Tibial nerve (tissue), 4 donors: ENCODE results near the gene TECPR1. TPM values are rescaled to one million over a fixed set of nuclear protein-coding genes. Genes with fewer than 3 reads are reported as not detected.
"Not testable (repeated sequence)": the region's sequence is repeated elsewhere in the genome, so short reads cannot be mapped to it uniquely, and the experiment has no call there.

Source experiments
- DNase-seq, 2 donors: peaks; one replicate each; pipeline ENCODE4 v3.0.0-alpha.2; 2019; ENCODE audit warnings: low spot score in 2 of 2
- H3K27ac ChIP-seq, 4 donors: fragments of 200-600 bp; sonication (generic) in 3 of 4; one replicate each; pipeline ENCODE4 v1.5.1; 2017 to 2019; ENCODE audit warnings: mild to moderate bottlenecking in 1 of 4
- H3K27me3 ChIP-seq, 2 donors: fragments of 200-600 bp; sonication (generic) in 1 of 2; one replicate each; pipeline versions ENCODE4 v1.5.1 to v1.6.0; 2017 to 2019
- H3K36me3 ChIP-seq, 3 donors: fragments of 200-600 bp; sonication (generic); one replicate each; pipeline ENCODE4 v1.5.1; 2018 to 2019
- H3K4me1 ChIP-seq, 4 donors: fragments of 200-600 bp; sonication (generic) in 3 of 4; one replicate each; pipeline ENCODE4 v1.5.1; 2017 to 2019
- H3K4me3 ChIP-seq, 4 donors: fragments of 200-600 bp; sonication (generic) in 3 of 4; one replicate each; pipeline ENCODE4 v1.5.1; 2017 to 2019; ENCODE audit warnings: mild to moderate bottlenecking in 1 of 4, moderate library complexity in 1 of 4
- H3K9me3 ChIP-seq, 4 donors: fragments of 200-600 bp; sonication (generic) in 3 of 4; one replicate each; pipeline ENCODE4 v1.5.1; 2017 to 2019
- CTCF ChIP-seq, 5 experiments: fragments of 200-600 bp in 3 of 5; fragments of 450-650 bp in 2 of 5; sonication (generic) in 3 of 5; IDR thresholded peaks; one replicate each; pipeline ENCODE4 v1.5.1; 2016 to 2019; ENCODE audit warnings: antibody characterized with exemption in 5 of 5, mild to moderate bottlenecking in 3 of 5, moderate library complexity in 2 of 5
- EP300 ChIP-seq, 2 donors: sonication (generic); formaldehyde crosslinking; IDR thresholded peaks; one replicate each; pipeline ENCODE4 v1.6.1; 2017; ENCODE audit warnings: antibody characterized with exemption in 2 of 2, mild to moderate bottlenecking in 1 of 2
- POLR2A ChIP-seq, 2 donors: fragments of 450-650 bp; IDR thresholded peaks; one replicate each; pipeline ENCODE4 v1.6.1; 2017; ENCODE audit warnings: antibody characterized with exemption in 2 of 2, mild to moderate bottlenecking in 2 of 2, moderate library complexity in 2 of 2
- WGBS, 2 donors: methylation state at CpG; one replicate each; pipeline ENCODE4 v1.1.5; 2018; 5-methylcytosine and 5-hydroxymethylcytosine counted together
- total RNA-seq, 4 donors: library from RNA; depleted of rRNA; stranded (reverse); fragments of >200 nt; gene quantifications; one replicate each; pipeline ENCODE4 v1.1.0, GENCODE V29; 2016

TECPR1 gene
- total RNA-seq, 4 donors from 2014 or later = 30.8 to 72.6 (median 41.2) TPM

GRCh38 chr7:98222533-98223195 is 29.4 kb downstream of the TECPR1 start:
- Histone ChIP-seq H3K36me3 (peaks cover 0 to 94% (median 5%) of the 10 kb centered on the region in 3 donors), H3K27me3 (no peaks in the 10 kb centered on the region), H3K4me3 (no peak overlapping the region), H3K9me3 (no peaks in the 10 kb centered on the region), H3K4me1 (peaks cover 0 to 12% (median 6%) of the 10 kb centered on the region in 4 donors), H3K27ac (no peak overlapping the region)
- no peak for DNase-seq
- no peak for TF ChIP-seq EP300 (IDR thresholded peaks at IDR 0.05)
- TF ChIP-seq POLR2A (IDR thresholded peaks at IDR 0.05) = no peak
- no peak for TF ChIP-seq CTCF (IDR thresholded peaks at IDR 0.05)
- 87 to 94% methylated on average over 18 to 20 of the region's 30 CpGs for WGBS, 2 donors

- no peaks in the 10 kb centered on the region for H3K9me3 ChIP-seq
- peaks cover 0 to 14% (median 7%) of the 10 kb centered on the region in 4 donors for H3K4me1 ChIP-seq
- H3K36me3 ChIP-seq = peaks cover 0 to 94% (median 5%) of the 10 kb centered on the region in 3 donors
- TF ChIP-seq POLR2A (IDR thresholded peaks at IDR 0.05) (no peak), EP300 (IDR thresholded peaks at IDR 0.05) (no peak), CTCF (IDR thresholded peaks at IDR 0.05) (no peak)
- no peak for DNase-seq
- H3K27ac ChIP-seq = no peak overlapping the region
- no peaks in the 10 kb centered on the region for H3K27me3 ChIP-seq
- 93% methylated on average over 23 to 29 of the region's 34 CpGs for WGBS, 2 donors
- no peak overlapping the region for H3K4me3 ChIP-seq
These were observed 30.2 kb downstream of the TECPR1 start for GRCh38 chr7:98221611-98222532.

DNA sequence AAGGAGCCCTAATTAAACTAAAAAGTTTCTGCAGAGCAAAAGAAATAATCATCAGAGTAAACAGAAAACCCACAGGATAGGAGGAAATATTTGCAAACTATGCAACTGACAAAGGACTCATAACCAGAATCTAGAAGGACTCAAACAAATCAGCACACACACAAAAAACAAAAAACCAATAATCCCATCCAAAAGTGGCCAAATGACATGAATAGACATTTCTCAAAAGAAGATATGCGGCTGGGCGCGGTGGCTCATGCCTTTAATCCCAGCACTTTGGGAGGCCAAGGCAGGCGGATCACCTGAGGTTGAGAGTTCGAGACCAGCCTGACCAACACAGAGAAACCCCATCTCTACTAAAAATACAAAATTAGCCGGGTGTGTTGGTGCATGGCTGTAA is 32.6 kb downstream of the TECPR1 start:
- H3K9me3 ChIP-seq, DNase-seq, H3K27me3 ChIP-seq, H3K4me3 ChIP-seq, H3K27ac ChIP-seq: not testable (repeated sequence)
- H3K36me3 ChIP-seq = peaks cover 0 to 83% (median 5%) of the 10 kb centered on the region in 3 donors
- H3K4me1 ChIP-seq = peaks cover 0 to 14% (median 7%) of the 10 kb centered on the region in 4 donors
- 92 to 94% methylated on average over 6 of the region's 6 CpGs for WGBS, 2 donors

DNA sequence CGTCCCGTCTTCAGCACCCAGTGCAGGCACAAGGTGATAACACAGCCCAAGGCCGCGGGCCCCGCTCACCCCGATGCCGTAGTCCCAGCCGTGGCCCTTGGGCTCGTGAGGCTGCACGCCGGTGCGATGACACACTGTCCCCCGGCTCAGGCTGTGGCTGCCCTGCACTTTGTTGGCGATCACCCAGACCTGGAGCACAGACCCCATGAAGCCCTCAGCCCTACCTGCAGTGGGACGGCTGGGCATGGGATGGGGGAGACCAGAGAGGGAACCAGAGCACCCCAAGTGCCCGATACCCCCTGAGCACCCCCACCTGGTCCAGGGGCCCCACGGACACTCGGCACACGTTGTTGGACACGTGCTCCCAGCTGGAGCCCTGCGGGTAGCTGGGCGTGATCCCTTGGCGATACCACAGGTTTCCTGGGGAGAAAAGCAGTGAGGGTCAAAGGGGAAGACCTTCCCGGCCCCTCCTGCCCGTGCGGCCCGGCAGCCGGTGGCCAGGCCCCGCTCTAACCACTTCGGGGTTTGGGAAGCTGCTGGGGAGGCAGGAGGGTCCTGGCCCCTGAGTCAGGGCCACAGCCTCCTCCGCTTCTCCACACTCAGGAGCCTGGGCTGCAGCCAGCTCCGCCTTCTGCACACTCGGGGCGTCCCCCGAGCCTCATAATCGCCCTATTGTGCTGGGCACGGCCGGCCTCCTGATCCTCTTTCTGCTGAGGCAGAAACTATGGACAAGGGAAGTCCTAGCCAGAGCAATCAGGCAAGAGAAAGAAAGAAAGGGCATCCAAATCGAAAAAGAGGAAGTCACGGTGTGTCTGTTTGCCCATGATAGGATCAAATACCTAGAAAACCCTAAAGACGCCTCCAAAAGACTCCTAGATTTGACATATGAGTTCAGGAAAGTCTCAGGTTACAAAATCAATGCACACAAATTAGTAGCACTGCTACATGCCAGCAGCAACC is 34.1 kb downstream of the TECPR1 start:
- Histone ChIP-seq H3K27ac (peak overlapping the region in 3 of 4 donors; percentile 25 to 84 (median 82)), H3K27me3 (no peaks in the 10 kb centered on the region), H3K36me3 (peaks cover 0 to 68% (median 5%) of the 10 kb centered on the region in 3 donors), H3K4me3 (peak overlapping the region in 1 of 4 donors; percentile 23), H3K4me1 (peaks cover 0 to 18% (median 7%) of the 10 kb centered on the region in 4 donors), H3K9me3 (no peaks in the 10 kb centered on the region)
- 38 to 49% methylated on average over 24 to 34 of the region's 41 CpGs for WGBS, 2 donors
- TF ChIP-seq POLR2A (IDR thresholded peaks at IDR 0.05) (no peak), EP300 (IDR thresholded peaks at IDR 0.05) (no peak), CTCF (IDR thresholded peaks at IDR 0.05) (no peak)
- peak in 1 of 2 donors; percentile 37 for DNase-seq
